Keratinocyte (primary cell): Measurements from ENCODE around the gene GRAMD2B.
"Not testable (repeated sequence)": the region's sequence is repeated elsewhere in the genome, so short reads cannot be mapped to it uniquely, and the experiment has no call there.

Source experiments
- EZH2 ChIP-seq: IDR thresholded peaks from one replicate; pipeline ENCODE4 v1.6.1; 2012; ENCODE audit warnings: inconsistent platforms, mild to moderate bottlenecking, low read length, moderate library complexity
- TF ChIP-seq, protein P1 (sequence below), 3 experiments: IDR thresholded peaks in 1 of 3; conservative IDR thresholded peaks in 1 of 3; optimal IDR thresholded peaks in 1 of 3; 2 replicates in 2 of 3; 3 replicates in 1 of 3; pipeline versions ENCODE3 to v1.5.1; 2011; ENCODE audit warnings: low read length in 3 of 3, mild to moderate bottlenecking in 3 of 3, moderate library complexity in 2 of 3, control low read depth in 1 of 3, inconsistent platforms in 1 of 3; ENCODE audit not compliant: insufficient read depth in 2 of 3; ENCODE audit errors: extremely low read depth in 1 of 3

DNA sequence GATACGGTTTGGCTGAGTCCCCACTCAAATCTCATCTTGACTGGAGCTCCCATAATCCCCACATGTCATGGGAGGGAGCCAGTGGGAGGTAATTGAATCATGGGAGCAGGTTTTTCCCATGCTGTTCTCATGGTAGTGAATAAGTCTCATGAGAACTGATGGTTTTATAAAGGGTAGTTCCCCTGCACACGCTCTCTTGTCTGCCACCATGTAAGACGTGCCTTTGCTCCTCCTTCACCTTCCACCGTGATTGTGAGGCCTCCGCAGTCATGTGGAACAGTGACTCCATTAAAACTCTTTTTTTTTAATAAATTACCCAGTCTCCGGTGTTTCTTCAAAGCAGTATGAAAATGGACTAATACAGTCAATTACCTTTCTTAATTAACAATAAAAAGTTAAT is 16.5 kb downstream of the GRAMD2B start:
- TF ChIP-seq, protein P1, sequence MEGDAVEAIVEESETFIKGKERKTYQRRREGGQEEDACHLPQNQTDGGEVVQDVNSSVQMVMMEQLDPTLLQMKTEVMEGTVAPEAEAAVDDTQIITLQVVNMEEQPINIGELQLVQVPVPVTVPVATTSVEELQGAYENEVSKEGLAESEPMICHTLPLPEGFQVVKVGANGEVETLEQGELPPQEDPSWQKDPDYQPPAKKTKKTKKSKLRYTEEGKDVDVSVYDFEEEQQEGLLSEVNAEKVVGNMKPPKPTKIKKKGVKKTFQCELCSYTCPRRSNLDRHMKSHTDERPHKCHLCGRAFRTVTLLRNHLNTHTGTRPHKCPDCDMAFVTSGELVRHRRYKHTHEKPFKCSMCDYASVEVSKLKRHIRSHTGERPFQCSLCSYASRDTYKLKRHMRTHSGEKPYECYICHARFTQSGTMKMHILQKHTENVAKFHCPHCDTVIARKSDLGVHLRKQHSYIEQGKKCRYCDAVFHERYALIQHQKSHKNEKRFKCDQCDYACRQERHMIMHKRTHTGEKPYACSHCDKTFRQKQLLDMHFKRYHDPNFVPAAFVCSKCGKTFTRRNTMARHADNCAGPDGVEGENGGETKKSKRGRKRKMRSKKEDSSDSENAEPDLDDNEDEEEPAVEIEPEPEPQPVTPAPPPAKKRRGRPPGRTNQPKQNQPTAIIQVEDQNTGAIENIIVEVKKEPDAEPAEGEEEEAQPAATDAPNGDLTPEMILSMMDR (optimal IDR thresholded peaks at IDR 0.05 in 1 of 3, IDR thresholded peaks at IDR 0.05 in 1 of 3, conservative IDR thresholded peaks at IDR 0.05 in 1 of 3; ENCODE audit: extremely low read depth in 1 of 3, insufficient read depth in 2 of 3, low read length in 3 of 3) = not testable (repeated sequence)
- not testable (repeated sequence) for TF ChIP-seq EZH2
